Measurements from ENCODE around the gene RNF113B.

- TF ChIP-seq CTCF (conservative IDR thresholded peaks at IDR 0.05) (no peak), ZFX (IDR thresholded peaks at IDR 0.05) (no peak)
Observed at GRCh38 chr13:98176777-98177608, at the start of gene RNF113B.

All from C4-2B (cell line).